Measurements from ENCODE around the gene TSPAN32. TPM values are rescaled to one million over a fixed set of nuclear protein-coding genes. Genes with fewer than 3 reads are reported as not detected.
A peak's percentile ranks its signal among the peaks of the same experiment; 100 is the strongest.
"Not testable (repeated sequence)": the region's sequence is repeated elsewhere in the genome, so short reads cannot be mapped to it uniquely, and the experiment has no call there.

TSPAN32 gene
- polyA plus RNA-seq, 4 donors: 0.36 to 47.7 TPM; not detected in 2

GRCh38 chr11:2338760-2339159 lies 36.9 kb downstream of the TSPAN32 start:
- H3K27ac ChIP-seq (ENCODE audit: low read depth in 1 of 3, low read length in 2 of 3); H3K4me1 ChIP-seq (ENCODE audit: control insufficient read depth in 3 of 3, insufficient read depth in 2 of 3, low read depth in 1 of 3, low read length in 2 of 3); FAIRE-seq; H3K36me3 ChIP-seq (ENCODE audit: control insufficient read depth in 3 of 3, insufficient read depth in 2 of 3, low read depth in 1 of 3, low read length in 3 of 3); H3K27me3 ChIP-seq (ENCODE audit: control insufficient read depth in 3 of 3, insufficient read depth in 3 of 3, low read length in 3 of 3); H3K9me3 ChIP-seq (ENCODE audit: control insufficient read depth in 2 of 2, insufficient read depth in 1 of 2, low read depth in 1 of 2, low read length in 1 of 2); H3K4me3 ChIP-seq (ENCODE audit: low read depth in 1 of 3, low read length in 3 of 3): not testable (repeated sequence)
- peak in 1 of 2 donors; percentile 4 for DNase-seq
- WGBS, 3 donors: 53 to 74% (median 64%) methylated on average over 8 of the region's 8 CpGs

GRCh38 chr11:2342557-2342956 lies 40.7 kb downstream of the TSPAN32 start:
- DNase-seq: no peak
- Histone ChIP-seq H3K4me1 (ENCODE audit: control insufficient read depth in 3 of 3, insufficient read depth in 2 of 3, low read depth in 1 of 3, low read length in 2 of 3) (no peaks in the 10 kb centered on the region), H3K36me3 (ENCODE audit: control insufficient read depth in 3 of 3, insufficient read depth in 2 of 3, low read depth in 1 of 3, low read length in 3 of 3) (no peaks in the 10 kb centered on the region), H3K4me3 (ENCODE audit: low read depth in 1 of 3, low read length in 3 of 3) (no peak overlapping the region), H3K27ac (ENCODE audit: low read depth in 1 of 3, low read length in 2 of 3) (no peak overlapping the region), H3K9me3 (ENCODE audit: control insufficient read depth in 2 of 2, insufficient read depth in 1 of 2, low read depth in 1 of 2, low read length in 1 of 2) (peaks cover 0 to 8% of the 10 kb centered on the region in 2 donors), H3K27me3 (ENCODE audit: control insufficient read depth in 3 of 3, insufficient read depth in 3 of 3, low read length in 3 of 3) (no peaks in the 10 kb centered on the region)
- 92 to 94% (median 94%) methylated on average over 3 of the region's 3 CpGs for WGBS, 3 donors
- no peak for FAIRE-seq

- no peaks in the 10 kb centered on the region for H3K36me3 ChIP-seq (ENCODE audit: control insufficient read depth in 3 of 3, insufficient read depth in 2 of 3, low read depth in 1 of 3, low read length in 3 of 3)
- peaks cover 0 to 9% of the 10 kb centered on the region in 2 donors for H3K9me3 ChIP-seq (ENCODE audit: control insufficient read depth in 2 of 2, insufficient read depth in 1 of 2, low read depth in 1 of 2, low read length in 1 of 2)
- DNase-seq (no peak), FAIRE-seq (no peak)
- no peak overlapping the region for H3K27ac ChIP-seq (ENCODE audit: low read depth in 1 of 3, low read length in 2 of 3)
- WGBS, 3 donors: 60 to 87% (median 66%) methylated on average over 5 of the region's 5 CpGs
- no peaks in the 10 kb centered on the region for H3K4me1 ChIP-seq (ENCODE audit: control insufficient read depth in 3 of 3, insufficient read depth in 2 of 3, low read depth in 1 of 3, low read length in 2 of 3)
- no peaks in the 10 kb centered on the region for H3K27me3 ChIP-seq (ENCODE audit: control insufficient read depth in 3 of 3, insufficient read depth in 3 of 3, low read length in 3 of 3)
- H3K4me3 ChIP-seq (ENCODE audit: low read depth in 1 of 3, low read length in 3 of 3): no peak overlapping the region
Observed at GRCh38 chr11:2342981-2343380, 41.2 kb downstream of the TSPAN32 start.

GRCh38 chr11:2343502-2343901 lies 41.7 kb downstream of the TSPAN32 start:
- no peaks in the 10 kb centered on the region for H3K27me3 ChIP-seq (ENCODE audit: control insufficient read depth in 3 of 3, insufficient read depth in 3 of 3, low read length in 3 of 3)
- H3K4me1 ChIP-seq (ENCODE audit: control insufficient read depth in 3 of 3, insufficient read depth in 2 of 3, low read depth in 1 of 3, low read length in 2 of 3): no peaks in the 10 kb centered on the region
- 75 to 81% (median 75%) methylated on average over 4 of the region's 4 CpGs for WGBS, 3 donors
- no peak for DNase-seq
- H3K36me3 ChIP-seq (ENCODE audit: control insufficient read depth in 3 of 3, insufficient read depth in 2 of 3, low read depth in 1 of 3, low read length in 3 of 3): no peaks in the 10 kb centered on the region
- no peak for FAIRE-seq
- H3K27ac ChIP-seq (ENCODE audit: low read depth in 1 of 3, low read length in 2 of 3): no peak overlapping the region
- H3K9me3 ChIP-seq (ENCODE audit: control insufficient read depth in 2 of 2, insufficient read depth in 1 of 2, low read depth in 1 of 2, low read length in 1 of 2): peaks cover 0 to 13% of the 10 kb centered on the region in 2 donors
- H3K4me3 ChIP-seq (ENCODE audit: low read depth in 1 of 3, low read length in 3 of 3): no peak overlapping the region

- H3K4me1 ChIP-seq (ENCODE audit: control insufficient read depth in 3 of 3, insufficient read depth in 2 of 3, low read depth in 1 of 3, low read length in 2 of 3): no peaks in the 10 kb centered on the region
- 44 to 80% (median 61%) methylated on average over 2 of the region's 2 CpGs for WGBS, 3 donors
- no peaks in the 10 kb centered on the region for H3K36me3 ChIP-seq (ENCODE audit: control insufficient read depth in 3 of 3, insufficient read depth in 2 of 3, low read depth in 1 of 3, low read length in 3 of 3)
- H3K4me3 ChIP-seq (ENCODE audit: low read depth in 1 of 3, low read length in 3 of 3): no peak overlapping the region
- H3K27me3 ChIP-seq (ENCODE audit: control insufficient read depth in 3 of 3, insufficient read depth in 3 of 3, low read length in 3 of 3): peaks cover 0 to 4% (median 0%) of the 10 kb centered on the region in 3 donors
- no peak for FAIRE-seq
- peaks cover 0 to 26% of the 10 kb centered on the region in 2 donors for H3K9me3 ChIP-seq (ENCODE audit: control insufficient read depth in 2 of 2, insufficient read depth in 1 of 2, low read depth in 1 of 2, low read length in 1 of 2)
- DNase-seq: no peak
- no peak overlapping the region for H3K27ac ChIP-seq (ENCODE audit: low read depth in 1 of 3, low read length in 2 of 3)
Observed at GRCh38 chr11:2345050-2345449, 43.2 kb downstream of the TSPAN32 start.

DNA sequence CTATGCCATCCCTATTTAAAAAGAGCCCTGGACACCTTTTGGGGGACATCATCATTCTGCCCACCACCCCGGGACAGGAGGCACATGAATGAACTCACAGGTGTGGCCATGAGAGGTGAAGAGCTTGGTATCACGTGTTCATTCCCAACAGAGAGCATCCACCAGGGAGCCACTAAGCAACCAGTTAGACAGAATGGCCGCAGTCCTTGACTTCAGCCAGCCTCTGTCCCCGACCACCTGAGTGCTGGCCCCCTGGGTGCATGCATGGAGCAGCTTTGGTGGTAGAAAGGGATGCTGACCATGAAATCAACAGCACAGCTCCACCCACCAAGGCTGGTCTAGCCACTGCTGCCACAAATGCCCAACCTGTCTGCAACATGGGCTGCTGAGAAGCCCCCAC lies 44.2 kb downstream of the TSPAN32 start:
- no peak overlapping the region for H3K4me3 ChIP-seq (ENCODE audit: low read depth in 1 of 3, low read length in 3 of 3)
- WGBS, 3 donors: 61 to 83% (median 67%) methylated on average over 4 of the region's 4 CpGs
- H3K27ac ChIP-seq (ENCODE audit: low read depth in 1 of 3, low read length in 2 of 3): no peak overlapping the region
- H3K36me3 ChIP-seq (ENCODE audit: control insufficient read depth in 3 of 3, insufficient read depth in 2 of 3, low read depth in 1 of 3, low read length in 3 of 3): no peaks in the 10 kb centered on the region
- FAIRE-seq (no peak), DNase-seq (no peak)
- H3K9me3 ChIP-seq (ENCODE audit: control insufficient read depth in 2 of 2, insufficient read depth in 1 of 2, low read depth in 1 of 2, low read length in 1 of 2): peaks cover 0 to 26% of the 10 kb centered on the region in 2 donors
- H3K4me1 ChIP-seq (ENCODE audit: control insufficient read depth in 3 of 3, insufficient read depth in 2 of 3, low read depth in 1 of 3, low read length in 2 of 3): no peaks in the 10 kb centered on the region
- peaks cover 0 to 4% (median 0%) of the 10 kb centered on the region in 3 donors for H3K27me3 ChIP-seq (ENCODE audit: control insufficient read depth in 3 of 3, insufficient read depth in 3 of 3, low read length in 3 of 3)

DNA sequence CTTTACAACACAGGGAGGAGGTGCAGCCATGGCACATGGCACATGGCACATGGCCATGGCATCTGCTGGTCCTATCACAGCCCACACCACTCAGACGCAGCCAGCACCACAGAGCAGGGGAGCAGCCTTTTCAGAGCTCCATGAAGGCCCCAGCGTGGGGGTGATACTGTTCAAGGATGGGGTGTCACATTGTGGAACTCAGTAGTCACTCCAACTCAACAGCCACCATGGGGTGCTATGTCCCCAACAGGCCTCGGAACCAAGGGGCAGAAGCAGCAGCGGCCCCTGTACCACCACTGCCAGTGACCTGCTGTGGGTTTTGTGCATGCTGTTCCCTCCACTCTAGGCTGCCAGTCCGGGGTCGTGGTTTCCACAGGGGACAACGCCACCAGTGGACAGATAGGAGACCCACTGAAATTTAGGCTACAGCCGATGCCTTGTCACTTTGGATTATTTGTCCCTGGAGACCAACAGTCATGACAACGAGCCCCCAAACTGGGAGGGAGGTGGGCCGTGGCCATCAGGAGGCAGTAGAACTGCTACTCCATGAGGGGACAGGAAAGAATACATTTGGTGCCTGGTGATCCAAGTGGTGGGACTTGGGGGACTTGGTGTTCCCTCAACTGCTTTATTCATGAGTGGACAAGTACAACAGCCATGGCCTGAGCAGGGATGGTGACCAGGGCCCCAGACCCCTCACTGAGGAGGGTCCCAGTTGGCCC lies 44.9 kb downstream of the TSPAN32 start:
- DNase-seq: no peak
- Histone ChIP-seq H3K4me1 (ENCODE audit: control insufficient read depth in 3 of 3, insufficient read depth in 2 of 3, low read depth in 1 of 3, low read length in 2 of 3) (no peaks in the 10 kb centered on the region), H3K27me3 (ENCODE audit: control insufficient read depth in 3 of 3, insufficient read depth in 3 of 3, low read length in 3 of 3) (peaks cover 0 to 4% (median 0%) of the 10 kb centered on the region in 3 donors), H3K9me3 (ENCODE audit: control insufficient read depth in 2 of 2, insufficient read depth in 1 of 2, low read depth in 1 of 2, low read length in 1 of 2) (peaks cover 0 to 26% of the 10 kb centered on the region in 2 donors), H3K36me3 (ENCODE audit: control insufficient read depth in 3 of 3, insufficient read depth in 2 of 3, low read depth in 1 of 3, low read length in 3 of 3) (no peaks in the 10 kb centered on the region), H3K4me3 (ENCODE audit: low read depth in 1 of 3, low read length in 3 of 3) (no peak overlapping the region), H3K27ac (ENCODE audit: low read depth in 1 of 3, low read length in 2 of 3) (peak overlapping the region in 1 of 3 donors; percentile 52)
- FAIRE-seq: no peak
- WGBS, 3 donors: 80 to 85% (median 80%) methylated on average over 10 of the region's 10 CpGs

GRCh38 chr11:2347308-2347830 lies 45.6 kb downstream of the TSPAN32 start:
- Histone ChIP-seq H3K4me1 (ENCODE audit: control insufficient read depth in 3 of 3, insufficient read depth in 2 of 3, low read depth in 1 of 3, low read length in 2 of 3) (no peaks in the 10 kb centered on the region), H3K27me3 (ENCODE audit: control insufficient read depth in 3 of 3, insufficient read depth in 3 of 3, low read length in 3 of 3) (peaks cover 0 to 4% (median 0%) of the 10 kb centered on the region in 3 donors), H3K4me3 (ENCODE audit: low read depth in 1 of 3, low read length in 3 of 3) (no peak overlapping the region), H3K36me3 (ENCODE audit: control insufficient read depth in 3 of 3, insufficient read depth in 2 of 3, low read depth in 1 of 3, low read length in 3 of 3) (no peaks in the 10 kb centered on the region), H3K27ac (ENCODE audit: low read depth in 1 of 3, low read length in 2 of 3) (peak overlapping the region in 1 of 3 donors; percentile 52), H3K9me3 (ENCODE audit: control insufficient read depth in 2 of 2, insufficient read depth in 1 of 2, low read depth in 1 of 2, low read length in 1 of 2) (peaks cover 0 to 26% of the 10 kb centered on the region in 2 donors)
- FAIRE-seq (no peak), DNase-seq (peak in 1 of 2 donors; percentile 54)
- WGBS, 3 donors: 74 to 89% (median 75%) methylated on average over 9 of the region's 9 CpGs
